Body of pancreas (tissue), 4 donors: Measurements from ENCODE around the gene F11R.

Experiments used
- POLR2A ChIP-seq, 3 donors: fragments of 450-650 bp; IDR thresholded peaks; one replicate each; pipeline ENCODE4 v1.6.1; 2016; ENCODE audit warnings: antibody characterized with exemption in 3 of 3, mild to moderate bottlenecking in 2 of 3
- TF ChIP-seq, protein P1 (sequence below), 7 experiments: fragments of 450-650 bp in 4 of 7; fragments of 200-600 bp in 3 of 7; sonication (generic) in 3 of 7; IDR thresholded peaks; one replicate each; pipeline ENCODE4 v1.5.1; 2016 to 2019; ENCODE audit warnings: antibody characterized with exemption in 7 of 7

- TF ChIP-seq, protein P1, sequence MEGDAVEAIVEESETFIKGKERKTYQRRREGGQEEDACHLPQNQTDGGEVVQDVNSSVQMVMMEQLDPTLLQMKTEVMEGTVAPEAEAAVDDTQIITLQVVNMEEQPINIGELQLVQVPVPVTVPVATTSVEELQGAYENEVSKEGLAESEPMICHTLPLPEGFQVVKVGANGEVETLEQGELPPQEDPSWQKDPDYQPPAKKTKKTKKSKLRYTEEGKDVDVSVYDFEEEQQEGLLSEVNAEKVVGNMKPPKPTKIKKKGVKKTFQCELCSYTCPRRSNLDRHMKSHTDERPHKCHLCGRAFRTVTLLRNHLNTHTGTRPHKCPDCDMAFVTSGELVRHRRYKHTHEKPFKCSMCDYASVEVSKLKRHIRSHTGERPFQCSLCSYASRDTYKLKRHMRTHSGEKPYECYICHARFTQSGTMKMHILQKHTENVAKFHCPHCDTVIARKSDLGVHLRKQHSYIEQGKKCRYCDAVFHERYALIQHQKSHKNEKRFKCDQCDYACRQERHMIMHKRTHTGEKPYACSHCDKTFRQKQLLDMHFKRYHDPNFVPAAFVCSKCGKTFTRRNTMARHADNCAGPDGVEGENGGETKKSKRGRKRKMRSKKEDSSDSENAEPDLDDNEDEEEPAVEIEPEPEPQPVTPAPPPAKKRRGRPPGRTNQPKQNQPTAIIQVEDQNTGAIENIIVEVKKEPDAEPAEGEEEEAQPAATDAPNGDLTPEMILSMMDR (IDR thresholded peaks at IDR 0.05): no peak
- no peak for TF ChIP-seq POLR2A (IDR thresholded peaks at IDR 0.05)
Observed at GRCh38 chr1:161001525-161001924, 19.4 kb downstream of the F11R start.
